Activated CD8-positive, alpha-beta T cell treated with anti-CD3 and anti-CD28 coated beads for 36 hours (primary cell): ENCODE data around the gene DNASE1. TPM values are rescaled to one million over a fixed set of nuclear protein-coding genes. Genes with fewer than 3 reads are reported as not detected.

Experiments used
- ATAC-seq: fragments of 200-7000 bp; cut with Tn5 transposase; one replicate; pipeline ENCODE4 v1.10.0; 2021; ENCODE audit warnings: mild to moderate bottlenecking, moderate library complexity
- CTCF ChIA-PET: fragments of 350-600 bp; sonication (Branson Sonifier 250); formaldehyde crosslinking; loops from one replicate; lab custom pipeline; 2021; ENCODE audit warnings: antibody characterized with exemption; lab: Charles Lee
- POLR2A ChIA-PET: fragments of 350-600 bp; sonication (Branson Sonifier 250); formaldehyde crosslinking; loops from one replicate; lab custom pipeline; 2021; ENCODE audit warnings: antibody characterized with exemption; lab: Charles Lee
- DNase-seq: peaks from one replicate; pipeline ENCODE4 v3.0.0-alpha.2; 2020
- H3K27ac Mint-ChIP-seq: one replicate; pipeline ENCODE4 v1.8.0; 2021; ENCODE audit warnings: mild to moderate bottlenecking, mixed read lengths
- H3K27me3 Mint-ChIP-seq: one replicate; pipeline ENCODE4 v1.8.0; 2021; ENCODE audit warnings: mixed read lengths
- H3K36me3 Mint-ChIP-seq: one replicate; pipeline ENCODE4 v1.8.0; 2021; ENCODE audit warnings: low read depth, mixed read lengths
- H3K4me1 Mint-ChIP-seq: one replicate; pipeline ENCODE4 v1.8.0; 2021; ENCODE audit warnings: low read depth, mixed read lengths
- H3K4me3 Mint-ChIP-seq: one replicate; pipeline ENCODE4 v1.8.0; 2021; ENCODE audit warnings: mild to moderate bottlenecking, moderate library complexity, mixed read lengths
- H3K9me3 Mint-ChIP-seq: one replicate; pipeline ENCODE4 v1.8.0; 2021; ENCODE audit warnings: mixed read lengths
- CTCF ChIP-seq: fragments of 200-600 bp; IDR thresholded peaks from one replicate; pipeline ENCODE4 v1.8.0; 2022; ENCODE audit warnings: antibody characterized with exemption, mild to moderate bottlenecking
- intact Hi-C: fragments of 100-400 bp; cut with micrococcal nuclease; formaldehyde crosslinking; loops from one replicate; pipeline ENCODE4 v1.10.0; 2022
- total RNA-seq, 2 experiments: library from RNA; stranded (reverse); gene quantifications; one replicate each; pipeline ENCODE4 v1.2.3, GENCODE V29; 2021

Gene DNASE1
- total RNA-seq, 2 experiments from 2014 or later: 11.8 to 12.1 TPM

DNA sequence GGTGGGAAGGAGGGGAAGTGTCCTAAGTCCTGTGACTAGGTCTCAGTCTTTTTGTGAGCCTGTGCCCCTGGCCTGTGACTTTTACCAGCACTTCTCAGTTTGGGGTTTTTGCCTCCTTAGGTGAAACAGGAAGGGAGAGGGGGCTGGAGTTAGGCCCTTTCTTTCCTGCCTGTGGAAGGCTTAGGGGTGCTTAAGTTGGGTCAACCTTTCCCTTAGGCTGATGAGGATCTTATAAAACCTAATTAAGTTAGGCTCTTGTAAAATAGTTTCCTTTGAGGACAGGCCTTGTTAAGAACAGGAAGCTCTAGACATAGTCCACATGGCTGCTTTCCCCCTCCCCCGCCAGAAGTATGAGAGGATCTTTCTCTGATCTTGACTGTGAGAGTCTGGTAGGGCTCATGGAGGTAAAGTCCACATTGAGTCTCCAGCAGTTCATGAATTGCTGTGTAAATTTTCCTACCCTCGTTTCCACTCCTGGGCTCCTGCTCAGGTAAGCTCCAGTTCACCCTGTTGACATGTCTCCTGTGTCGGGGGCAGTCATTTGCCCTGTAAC, 17.0 kb upstream of the DNASE1 start:
- POLR2A ChIA-PET: interaction anchor here (0.6 to 1.2 kb wide), 5 partner anchors 11 to 60 kb away, joined by 3 read pairs; partner anchors contain the start of gene NLRC3
- peak; percentile 68 for DNase-seq
- ATAC-seq: peak; percentile 73
- Mint-ChIP-seq H3K9me3 (no peaks in the 10 kb centered on the region), H3K4me3 (no peak overlapping the region), H3K27me3 (no peaks in the 10 kb centered on the region), H3K4me1 (peaks cover 27% of the 10 kb centered on the region), H3K27ac (peak overlapping the region; percentile 91), H3K36me3 (no peaks in the 10 kb centered on the region)
- intact Hi-C loops: no loop called here
- CTCF ChIA-PET: interaction anchor here (1.2 to 2.7 kb wide), 2 partner anchors 11 to 17 kb away, joined by 6 to 13 read pairs; partner anchors contain the start of gene DNASE1
- no peak for TF ChIP-seq CTCF

DNA sequence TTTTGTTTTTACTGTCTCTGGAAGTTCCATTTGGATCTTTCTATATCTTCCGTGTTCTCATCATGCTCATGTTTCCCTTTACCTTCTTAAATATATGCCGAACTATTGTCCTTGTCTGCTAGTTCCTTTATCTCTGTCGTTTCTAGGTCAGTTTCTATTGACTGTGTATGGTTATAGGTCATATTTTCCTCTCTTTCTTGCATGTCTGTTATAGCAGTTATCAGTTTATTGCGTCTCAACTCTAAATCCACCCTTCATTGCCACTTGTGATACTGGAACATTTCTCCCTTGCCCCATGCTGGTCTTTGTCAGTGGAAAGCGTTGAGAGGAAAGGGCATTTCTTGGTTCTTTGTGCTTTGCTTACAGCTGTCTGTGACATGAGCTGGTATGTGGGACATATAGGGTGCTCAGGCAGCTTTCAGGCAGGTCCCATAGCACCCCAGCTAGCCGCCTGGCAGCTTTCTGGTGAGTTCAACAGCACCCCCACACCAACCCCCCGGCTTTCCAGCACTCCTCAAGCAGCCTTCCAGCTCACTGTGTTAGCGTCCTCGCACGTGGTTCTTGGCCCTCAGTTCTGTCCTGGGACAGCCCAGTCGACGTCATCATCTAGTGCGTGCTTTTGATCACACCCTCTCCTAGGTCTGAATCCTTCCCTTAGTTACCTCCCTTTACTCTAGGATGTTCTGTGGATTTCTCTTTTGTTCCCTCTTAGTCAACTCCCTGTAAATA, 15.4 kb upstream of the DNASE1 start:
- POLR2A ChIA-PET: interaction anchor here (0.6 to 0.7 kb wide), 2 partner anchors 76 to 535 kb away, joined by 3 to 5 read pairs; no protein-coding TSS in a partner anchor
- CTCF ChIA-PET: interaction anchor here (2.7 kb wide), 1 partner anchor 16 kb away, joined by 13 read pairs; the partner anchor contains the start of gene DNASE1

DNA sequence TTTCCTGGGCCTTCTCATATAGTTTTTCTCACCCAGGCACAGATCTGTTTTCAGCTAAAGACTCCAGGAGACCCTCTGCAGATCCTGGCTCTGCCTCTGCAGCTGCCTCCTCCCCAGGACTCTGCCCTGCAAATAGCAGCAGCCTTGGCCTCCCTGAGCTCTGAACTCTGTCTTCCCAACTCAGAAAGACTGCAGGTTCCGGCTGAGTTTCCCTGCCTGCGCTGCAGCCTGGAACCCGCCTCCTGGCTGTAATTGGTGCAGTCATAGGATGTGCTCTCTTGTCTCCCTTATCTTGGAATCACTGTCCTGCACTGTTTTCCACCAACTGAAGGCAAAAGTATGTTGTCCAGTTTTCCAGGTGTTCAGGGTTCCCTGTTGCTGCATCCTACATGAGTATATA, 14.3 kb upstream of the DNASE1 start:
- Mint-ChIP-seq H3K36me3 (no peaks in the 10 kb centered on the region), H3K27ac (no peak overlapping the region), H3K4me1 (peaks cover 27% of the 10 kb centered on the region), H3K27me3 (no peaks in the 10 kb centered on the region), H3K4me3 (no peak overlapping the region), H3K9me3 (no peaks in the 10 kb centered on the region)
- no peak for ATAC-seq
- TF ChIP-seq CTCF: no peak
- CTCF ChIA-PET: interaction anchor here (1.3 kb wide), 1 partner anchor 14 kb away, joined by 4 read pairs; the partner anchor contains the start of gene DNASE1
- POLR2A ChIA-PET: interaction anchor here (0.7 to 1.0 kb wide), 2 partner anchors 9 to 534 kb away, joined by 3 read pairs; no protein-coding TSS in a partner anchor
- no peak for DNase-seq
- intact Hi-C loops: loop anchor here (10.0 kb wide), 1 partner anchor 115 kb away; no protein-coding TSS in a partner anchor

More for the DNA sequence above, 15.4 kb upstream of the DNASE1 start:
- intact Hi-C loops: no loop called here
- no peak for TF ChIP-seq CTCF
- H3K9me3 Mint-ChIP-seq: no peaks in the 10 kb centered on the region
- H3K4me3 Mint-ChIP-seq: no peak overlapping the region
- H3K36me3 Mint-ChIP-seq: no peaks in the 10 kb centered on the region
- ATAC-seq: no peak
- peaks cover 27% of the 10 kb centered on the region for H3K4me1 Mint-ChIP-seq
- H3K27me3 Mint-ChIP-seq: no peaks in the 10 kb centered on the region
- H3K27ac Mint-ChIP-seq: peak overlapping the region; percentile 4
- no peak for DNase-seq

DNA sequence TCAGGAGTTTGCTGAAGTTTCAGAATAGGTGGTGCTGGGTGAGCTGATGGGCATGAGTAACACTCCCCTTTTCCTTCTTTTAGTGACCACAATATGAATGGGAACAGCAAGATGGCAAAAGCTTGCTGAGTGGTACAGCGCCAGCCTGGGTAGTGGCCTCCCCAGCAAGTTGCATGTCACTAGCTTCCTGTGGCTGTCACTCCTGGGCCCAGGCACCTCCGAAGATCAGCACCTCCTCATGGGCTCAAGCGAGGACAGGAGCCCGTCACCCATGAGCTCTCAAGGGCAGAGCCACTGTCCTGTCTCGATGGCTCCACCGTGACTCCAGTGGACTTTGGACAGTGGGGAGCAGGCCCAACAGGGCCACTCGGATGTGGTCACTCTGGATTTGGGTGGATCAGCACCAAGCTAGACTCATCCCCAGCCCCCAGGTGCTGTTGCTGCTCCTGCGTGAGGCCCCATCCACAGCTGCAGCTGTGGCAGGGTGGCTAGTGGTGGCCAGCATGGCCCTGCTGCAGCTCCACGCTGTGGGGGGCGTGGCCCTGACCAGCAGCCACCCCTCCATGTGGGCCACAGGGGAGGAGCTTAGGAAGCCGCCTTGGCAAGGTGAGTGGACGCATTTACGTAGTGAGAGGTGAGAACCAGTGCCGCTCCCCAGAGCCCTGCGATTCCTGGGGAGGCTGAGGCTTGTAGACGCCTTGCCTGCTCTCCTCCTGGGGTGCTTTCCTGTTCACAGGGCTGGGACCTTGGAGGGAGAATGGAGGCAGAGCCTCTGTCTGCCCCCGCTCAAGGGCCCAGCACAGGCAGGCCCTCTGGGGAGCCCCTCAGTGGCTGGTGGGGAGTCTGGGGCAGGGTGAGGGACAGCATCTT, 13.6 kb upstream of the DNASE1 start:
- H3K9me3 Mint-ChIP-seq: no peaks in the 10 kb centered on the region
- H3K4me3 Mint-ChIP-seq: no peak overlapping the region
- POLR2A ChIA-PET: interaction anchor here (1.0 kb wide), 1 partner anchor 10 kb away, joined by 3 read pairs; no protein-coding TSS in a partner anchor
- intact Hi-C loops: loop anchor here (10.0 kb wide), 1 partner anchor 116 kb away; no protein-coding TSS in a partner anchor
- CTCF ChIA-PET: interaction anchor here (1.3 kb wide), 1 partner anchor 13 kb away, joined by 4 read pairs; the partner anchor contains the start of gene DNASE1
- no peak for TF ChIP-seq CTCF
- H3K36me3 Mint-ChIP-seq: no peaks in the 10 kb centered on the region
- H3K27me3 Mint-ChIP-seq: no peaks in the 10 kb centered on the region
- ATAC-seq (no peak), DNase-seq (no peak)
- peaks cover 25% of the 10 kb centered on the region for H3K4me1 Mint-ChIP-seq
- no peak overlapping the region for H3K27ac Mint-ChIP-seq
